ENCODE data around the gene TLCD5.

- TF ChIP-seq CTCF (IDR thresholded peaks at IDR 0.05; ENCODE audit: poor library complexity), result no peak
- no peak for TF ChIP-seq EZH2 (IDR thresholded peaks at IDR 0.05; ENCODE audit: borderline replicate concordance)
Observed at GRCh38 chr11:120343429-120343828, 18.3 kb downstream of the TLCD5 start.

Data from hepatocyte (in vitro differentiated cells).